ENCODE results near the gene PAK4. TPM values are rescaled to one million over a fixed set of nuclear protein-coding genes. Genes with fewer than 3 reads are reported as not detected.

PAK4 gene
- total RNA-seq, 1 donor from 2014 or later = 48.8 TPM

GRCh38 chr19:39173502-39173991 lies 48.0 kb downstream of the PAK4 start:
- no peak for TF ChIP-seq CTCF (IDR thresholded peaks at IDR 0.05; ENCODE audit: unreplicated experiment)
- no peak overlapping the region for H3K27ac Mint-ChIP-seq (ENCODE audit: unreplicated experiment)
- H3K4me3 Mint-ChIP-seq (ENCODE audit: unreplicated experiment) = no peak overlapping the region
- H3K36me3 Mint-ChIP-seq (ENCODE audit: low read depth, unreplicated experiment) = peaks cover 9% of the 10 kb centered on the region
- H3K27me3 Mint-ChIP-seq (ENCODE audit: unreplicated experiment) = peaks cover 8% of the 10 kb centered on the region
- H3K4me1 Mint-ChIP-seq (ENCODE audit: unreplicated experiment) = peaks cover under 1% of the 10 kb centered on the region
- H3K9me3 Mint-ChIP-seq (ENCODE audit: unreplicated experiment) = no peaks in the 10 kb centered on the region
- no peak for DNase-seq (ENCODE audit: low spot score)

- H3K9me3 Mint-ChIP-seq (ENCODE audit: unreplicated experiment) = no peaks in the 10 kb centered on the region
- no peak overlapping the region for H3K27ac Mint-ChIP-seq (ENCODE audit: unreplicated experiment)
- H3K36me3 Mint-ChIP-seq (ENCODE audit: low read depth, unreplicated experiment) = peaks cover 5% of the 10 kb centered on the region
- no peak overlapping the region for H3K4me3 Mint-ChIP-seq (ENCODE audit: unreplicated experiment)
- H3K4me1 Mint-ChIP-seq (ENCODE audit: unreplicated experiment) = no peaks in the 10 kb centered on the region
- H3K27me3 Mint-ChIP-seq (ENCODE audit: unreplicated experiment) = peaks cover 8% of the 10 kb centered on the region
- DNase-seq (ENCODE audit: low spot score) = no peak
- TF ChIP-seq CTCF (IDR thresholded peaks at IDR 0.05; ENCODE audit: unreplicated experiment) = no peak
Measured at GRCh38 chr19:39174142-39174541, 48.6 kb downstream of the PAK4 start.

GRCh38 chr19:39174558-39175544 lies 49.3 kb downstream of the PAK4 start:
- no peak overlapping the region for H3K27ac Mint-ChIP-seq (ENCODE audit: unreplicated experiment)
- DNase-seq (ENCODE audit: low spot score) = no peak
- peaks cover 8% of the 10 kb centered on the region for H3K27me3 Mint-ChIP-seq (ENCODE audit: unreplicated experiment)
- no peaks in the 10 kb centered on the region for H3K4me1 Mint-ChIP-seq (ENCODE audit: unreplicated experiment)
- H3K9me3 Mint-ChIP-seq (ENCODE audit: unreplicated experiment) = no peaks in the 10 kb centered on the region
- no peak for TF ChIP-seq CTCF (IDR thresholded peaks at IDR 0.05; ENCODE audit: unreplicated experiment)
- H3K4me3 Mint-ChIP-seq (ENCODE audit: unreplicated experiment) = no peak overlapping the region
- H3K36me3 Mint-ChIP-seq (ENCODE audit: low read depth, unreplicated experiment) = peaks cover 5% of the 10 kb centered on the region

GRCh38 chr19:39175564-39175963 lies 50.0 kb downstream of the PAK4 start:
- no peaks in the 10 kb centered on the region for H3K9me3 Mint-ChIP-seq (ENCODE audit: unreplicated experiment)
- DNase-seq (ENCODE audit: low spot score) = no peak
- H3K4me3 Mint-ChIP-seq (ENCODE audit: unreplicated experiment) = peak overlapping the region; percentile 57
- H3K27me3 Mint-ChIP-seq (ENCODE audit: unreplicated experiment) = peaks cover 8% of the 10 kb centered on the region
- peaks cover 5% of the 10 kb centered on the region for H3K36me3 Mint-ChIP-seq (ENCODE audit: low read depth, unreplicated experiment)
- no peaks in the 10 kb centered on the region for H3K4me1 Mint-ChIP-seq (ENCODE audit: unreplicated experiment)
- no peak for TF ChIP-seq CTCF (IDR thresholded peaks at IDR 0.05; ENCODE audit: unreplicated experiment)
- no peak overlapping the region for H3K27ac Mint-ChIP-seq (ENCODE audit: unreplicated experiment)

Data from endothelial cell (in vitro differentiated cells).